H9 (cell line): ENCODE results near the gene ANKRD36. TPM values are rescaled to one million over a fixed set of nuclear protein-coding genes. Genes with fewer than 3 reads are reported as not detected.
"Not testable (repeated sequence)": the region's sequence is repeated elsewhere in the genome, so short reads cannot be mapped to it uniquely, and the experiment has no call there.

ENCODE experiments used
- DNase-seq: peaks from one replicate; pipeline ENCODE4 v3.0.0-alpha.2; 2017
- H2AFZ ChIP-seq: one replicate; pipeline ENCODE4 v1.6.1; 2013; ENCODE audit warnings: mild to moderate bottlenecking, low read length, control low read depth, moderate library complexity
- H2AK5ac ChIP-seq: 2 replicates; pipeline ENCODE4 v1.6.1; 2013; ENCODE audit warnings: low read length, control low read depth, mixed read lengths; ENCODE audit not compliant: insufficient read length
- H2BK120ac ChIP-seq: one replicate; pipeline ENCODE4 v1.6.1; 2013; ENCODE audit warnings: low read depth, mild to moderate bottlenecking, low read length, control low read depth, inconsistent platforms; ENCODE audit not compliant: poor library complexity, severe bottlenecking
- H2BK12ac ChIP-seq: 2 replicates; pipeline ENCODE4 v1.6.1; 2013; ENCODE audit warnings: low read length, control low read depth, mixed read lengths, low read depth; ENCODE audit not compliant: insufficient read length
- H2BK15ac ChIP-seq: 2 replicates; pipeline ENCODE4 v1.6.1; 2013; ENCODE audit warnings: low read depth, low read length, control low read depth
- H2BK20ac ChIP-seq: one replicate; pipeline ENCODE4 v1.6.1; 2013; ENCODE audit warnings: low read depth, mild to moderate bottlenecking, low read length, control low read depth, inconsistent platforms; ENCODE audit not compliant: poor library complexity, severe bottlenecking
- H2BK5ac ChIP-seq: 2 replicates; pipeline ENCODE4 v1.6.1; 2013; ENCODE audit warnings: low read length, control low read depth, mixed read lengths; ENCODE audit not compliant: insufficient read length
- H3K14ac ChIP-seq: 2 replicates; pipeline ENCODE4 v1.6.1; 2013; ENCODE audit warnings: low read length, control low read depth; ENCODE audit not compliant: insufficient read depth
- H3K18ac ChIP-seq: 2 replicates; pipeline ENCODE4 v1.6.1; 2013; ENCODE audit warnings: low read depth, mild to moderate bottlenecking, mixed read lengths, low read length, control low read depth; ENCODE audit not compliant: insufficient read length
- H3K23ac ChIP-seq: 2 replicates; pipeline ENCODE4 v1.6.1; 2013; ENCODE audit warnings: low read length, control low read depth, mixed read lengths, low read depth; ENCODE audit not compliant: insufficient read length
- H3K23me2 ChIP-seq: 2 replicates; pipeline ENCODE4 v1.6.1; 2013; ENCODE audit warnings: low read depth, mild to moderate bottlenecking, mixed read lengths, low read length, control low read depth; ENCODE audit not compliant: insufficient read length, poor library complexity, severe bottlenecking
- H3K27ac ChIP-seq: 2 replicates; pipeline ENCODE4 v1.5.1; 2013; ENCODE audit warnings: low read length, control low read depth, mixed read lengths, low read depth; ENCODE audit not compliant: insufficient read length
- H3K27me3 ChIP-seq: 2 replicates; pipeline ENCODE4 v1.6.1; 2013; ENCODE audit warnings: low read length, control low read depth, inconsistent platforms; ENCODE audit not compliant: insufficient read depth
- H3K4ac ChIP-seq: 2 replicates; pipeline ENCODE4 v1.6.1; 2013; ENCODE audit warnings: low read depth, mild to moderate bottlenecking, control low read depth, inconsistent platforms, low read length, moderate library complexity
- H3K4me1 ChIP-seq: 2 replicates; pipeline ENCODE4 v1.6.1; 2013; ENCODE audit warnings: low read length, control low read depth, inconsistent platforms; ENCODE audit not compliant: insufficient read depth
- H3K4me2 ChIP-seq: 2 replicates; pipeline ENCODE4 v1.6.1; 2013; ENCODE audit warnings: low read length, control low read depth, mixed read lengths; ENCODE audit not compliant: insufficient read length, insufficient read depth
- H3K56ac ChIP-seq: 2 replicates; pipeline ENCODE4 v1.6.1; 2013; ENCODE audit warnings: low read depth, mild to moderate bottlenecking, mixed read lengths, low read length, control low read depth; ENCODE audit not compliant: insufficient read length
- H3K79me1 ChIP-seq: 2 replicates; pipeline ENCODE4 v1.6.1; 2013; ENCODE audit warnings: low read depth, mild to moderate bottlenecking, moderate library complexity, low read length, control low read depth, inconsistent platforms; ENCODE audit not compliant: insufficient read depth, poor library complexity, severe bottlenecking
- H3K79me2 ChIP-seq: 2 replicates; pipeline ENCODE4 v1.6.1; 2013; ENCODE audit warnings: low read length, control low read depth, inconsistent platforms; ENCODE audit not compliant: insufficient read depth
- H3K9ac ChIP-seq: 2 replicates; pipeline ENCODE4 v1.6.1; 2013; ENCODE audit warnings: low read length, control low read depth, mixed read lengths; ENCODE audit not compliant: insufficient read length; ENCODE audit errors: extremely low read depth
- H3K9me3 ChIP-seq: one replicate; pipeline ENCODE4 v1.6.1; 2013; ENCODE audit warnings: low read depth, low read length, inconsistent platforms; ENCODE audit not compliant: control insufficient read depth
- H3T11ph ChIP-seq: one replicate; pipeline ENCODE4 v1.6.1; 2013; ENCODE audit warnings: mild to moderate bottlenecking, low read length, control low read depth, inconsistent platforms
- H4K20me1 ChIP-seq: one replicate; pipeline ENCODE4 v1.6.1; 2013; ENCODE audit not compliant: control insufficient read depth, insufficient read length, insufficient read depth
- H4K5ac ChIP-seq: 2 replicates; pipeline ENCODE4 v1.6.1; 2013; ENCODE audit warnings: low read depth, mild to moderate bottlenecking, mixed read lengths, low read length, control low read depth; ENCODE audit not compliant: insufficient read length
- H4K8ac ChIP-seq: replicated peaks from 2 replicates; pipeline ENCODE4 v1.6.1; 2013; ENCODE audit warnings: low read length, control low read depth, mixed read lengths, low read depth; ENCODE audit not compliant: insufficient read length
- H4K91ac ChIP-seq: 2 replicates; pipeline ENCODE4 v1.6.1; 2013; ENCODE audit warnings: low read depth, mild to moderate bottlenecking, moderate library complexity, mixed read lengths, low read length, control low read depth; ENCODE audit not compliant: insufficient read length
- H3K27ac Mint-ChIP-seq, 3 experiments: 2 replicates in 2 of 3; 3 replicates in 1 of 3; pipeline ENCODE4 v1.8.0; 2020 to 2021; ENCODE audit warnings: mixed read lengths in 3 of 3, mild to moderate bottlenecking in 1 of 3, moderate library complexity in 1 of 3
- H3K27me3 Mint-ChIP-seq: 2 replicates; pipeline ENCODE4 v1.8.0; 2021; ENCODE audit warnings: low read depth, mild to moderate bottlenecking, moderate library complexity, mixed read lengths
- H3K36me3 Mint-ChIP-seq, 3 experiments: 2 replicates in 2 of 3; 3 replicates in 1 of 3; pipeline ENCODE4 v1.8.0; 2020 to 2021; ENCODE audit warnings: low read depth in 3 of 3, mixed read lengths in 3 of 3; ENCODE audit not compliant: insufficient read depth in 1 of 3
- H3K4me1 Mint-ChIP-seq, 2 experiments: 2 replicates each; pipeline ENCODE4 v1.8.0; 2020; ENCODE audit warnings: mixed read lengths in 2 of 2
- H3K4me3 Mint-ChIP-seq, 2 experiments: 2 replicates in 1 of 2; 3 replicates in 1 of 2; pipeline ENCODE4 v1.8.0; 2020 to 2021; ENCODE audit warnings: mild to moderate bottlenecking in 2 of 2, mixed read lengths in 2 of 2, moderate library complexity in 1 of 2
- H3K9me3 Mint-ChIP-seq, 2 experiments: 2 replicates in 1 of 2; 3 replicates in 1 of 2; pipeline ENCODE4 v1.8.0; 2020; ENCODE audit warnings: mild to moderate bottlenecking in 2 of 2, mixed read lengths in 2 of 2, moderate library complexity in 1 of 2
- WGBS: extraction: QIAGEN DNeasy Blood & Tissue Kit; methylation state at CpG from one replicate; pipeline ENCODE4 v1.1.7; 2013; ENCODE audit warnings: missing lambda C conversion rate, low lambda C conversion rate, mixed read lengths; ENCODE audit not compliant: insufficient read length; ENCODE audit errors: extremely low coverage; 5-methylcytosine and 5-hydroxymethylcytosine counted together
- total RNA-seq: library from RNA; stranded (reverse); gene quantifications from 2 replicates; pipeline ENCODE4 v1.2.1, GENCODE V29; 2021

Gene ANKRD36
- total RNA-seq, 1 experiment from 2014 or later: 9.8 TPM

GRCh38 chr2:97266449-97266848 lies 153.5 kb downstream of the ANKRD36 start:
- not testable (repeated sequence) for H3K27me3 Mint-ChIP-seq, H3K18ac ChIP-seq, H3K9ac ChIP-seq, H3K23me2 ChIP-seq, H4K5ac ChIP-seq, H3K4me1 Mint-ChIP-seq, H3K4ac ChIP-seq, H3K9me3 ChIP-seq, H3K14ac ChIP-seq, H3K4me3 Mint-ChIP-seq, H4K91ac ChIP-seq, H3T11ph ChIP-seq, H4K20me1 ChIP-seq, H3K79me1 ChIP-seq, H2BK120ac ChIP-seq, H4K8ac ChIP-seq, H3K56ac ChIP-seq, H2BK15ac ChIP-seq, H3K27ac Mint-ChIP-seq, H2BK12ac ChIP-seq, DNase-seq, H3K79me2 ChIP-seq, H2AK5ac ChIP-seq, H2BK20ac ChIP-seq, H2BK5ac ChIP-seq, H3K23ac ChIP-seq, H3K27ac ChIP-seq, H3K27me3 ChIP-seq, H3K4me2 ChIP-seq, H2AFZ ChIP-seq, H3K4me1 ChIP-seq
- Mint-ChIP-seq H3K9me3 (peaks cover 13% of the 10 kb centered on the region in 2 experiments), H3K36me3 (peaks cover 7 to 11% (median 8%) of the 10 kb centered on the region in 3 experiments)
- no CpG with 5 or more reads among the region's 6 CpGs for WGBS
